HUES6 (cell line): ENCODE data around the gene CMBL.

Experiments
- H3K27ac ChIP-seq: 2 replicates; pipeline ENCODE4 v1.7.0; 2013; ENCODE audit warnings: low read depth, mild to moderate bottlenecking, low read length, inconsistent platforms
- H3K27me3 ChIP-seq: 2 replicates; pipeline ENCODE4 v1.6.1; 2013; ENCODE audit warnings: low read length; ENCODE audit not compliant: control insufficient read depth, insufficient read depth
- H3K36me3 ChIP-seq: 2 replicates; pipeline ENCODE4 v1.6.1; 2013; ENCODE audit warnings: low read length; ENCODE audit not compliant: control insufficient read depth, insufficient read depth
- H3K4me1 ChIP-seq: 2 replicates; pipeline ENCODE4 v1.6.1; 2013; ENCODE audit warnings: low read length; ENCODE audit not compliant: control insufficient read depth, insufficient read depth
- H3K4me3 ChIP-seq: 2 replicates; pipeline ENCODE4 v1.5.1; 2013; ENCODE audit warnings: low read depth, low read length
- H3K9ac ChIP-seq: one replicate; pipeline ENCODE4 v1.6.1; 2013; ENCODE audit warnings: mild to moderate bottlenecking, low read length
- H3K9me3 ChIP-seq: 2 replicates; pipeline ENCODE4 v1.6.1; 2013; ENCODE audit warnings: low read depth, low read length; ENCODE audit not compliant: control insufficient read depth, insufficient read depth

CMBL gene

DNA sequence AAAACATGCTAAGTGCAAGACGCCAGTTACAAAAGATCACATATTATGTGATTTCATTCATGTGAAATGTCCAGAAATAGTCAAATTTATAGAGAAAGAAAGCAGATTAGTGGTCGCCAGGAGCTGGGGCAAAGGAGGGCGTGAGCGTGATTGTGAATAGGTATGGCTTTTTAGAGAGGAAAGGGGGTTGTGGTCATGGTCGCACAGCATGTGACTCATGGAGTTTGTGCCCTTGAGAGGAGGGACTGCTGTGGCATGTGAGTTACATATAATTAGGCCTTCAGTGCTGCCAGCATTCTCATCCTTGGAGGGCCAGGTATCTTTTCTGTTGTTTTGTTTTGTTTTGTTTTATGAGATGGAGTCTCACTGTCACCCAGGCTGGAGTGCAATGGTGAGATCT, 24.6 kb upstream of the CMBL start:
- H3K27me3 ChIP-seq, result peaks cover 70% of the 10 kb centered on the region
- no peak overlapping the region for H3K27ac ChIP-seq
- no peaks in the 10 kb centered on the region for H3K4me1 ChIP-seq
- H3K9me3 ChIP-seq, result no peaks in the 10 kb centered on the region
- no peak overlapping the region for H3K9ac ChIP-seq
- no peak overlapping the region for H3K4me3 ChIP-seq
- H3K36me3 ChIP-seq, result no peaks in the 10 kb centered on the region

DNA sequence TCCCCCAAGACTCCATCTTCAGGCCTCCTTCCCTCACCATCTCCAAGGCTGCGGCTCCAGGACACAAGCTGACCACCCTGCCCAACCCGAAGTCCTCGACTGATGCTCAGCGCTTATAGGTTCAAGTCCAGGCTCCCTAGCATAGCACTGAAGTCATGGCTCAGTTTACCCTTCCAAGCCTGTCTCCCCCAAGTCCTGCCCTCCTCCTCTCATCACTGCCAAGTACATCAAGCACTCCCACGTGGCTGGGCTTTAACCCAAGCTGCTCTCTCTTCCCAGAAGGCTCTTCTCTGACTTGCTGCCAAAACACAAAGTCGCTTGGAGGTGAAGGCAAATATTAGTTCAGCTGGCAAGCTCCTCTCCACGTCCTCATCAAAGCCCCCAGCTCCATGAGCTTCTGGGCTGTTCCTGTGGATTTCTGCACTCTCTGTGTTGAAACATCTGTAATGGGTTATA, 23.7 kb upstream of the CMBL start:
- H3K27ac ChIP-seq, result no peak overlapping the region
- no peaks in the 10 kb centered on the region for H3K9me3 ChIP-seq
- no peaks in the 10 kb centered on the region for H3K4me1 ChIP-seq
- no peak overlapping the region for H3K9ac ChIP-seq
- no peaks in the 10 kb centered on the region for H3K36me3 ChIP-seq
- H3K27me3 ChIP-seq, result peaks cover 70% of the 10 kb centered on the region
- H3K4me3 ChIP-seq, result no peak overlapping the region

DNA sequence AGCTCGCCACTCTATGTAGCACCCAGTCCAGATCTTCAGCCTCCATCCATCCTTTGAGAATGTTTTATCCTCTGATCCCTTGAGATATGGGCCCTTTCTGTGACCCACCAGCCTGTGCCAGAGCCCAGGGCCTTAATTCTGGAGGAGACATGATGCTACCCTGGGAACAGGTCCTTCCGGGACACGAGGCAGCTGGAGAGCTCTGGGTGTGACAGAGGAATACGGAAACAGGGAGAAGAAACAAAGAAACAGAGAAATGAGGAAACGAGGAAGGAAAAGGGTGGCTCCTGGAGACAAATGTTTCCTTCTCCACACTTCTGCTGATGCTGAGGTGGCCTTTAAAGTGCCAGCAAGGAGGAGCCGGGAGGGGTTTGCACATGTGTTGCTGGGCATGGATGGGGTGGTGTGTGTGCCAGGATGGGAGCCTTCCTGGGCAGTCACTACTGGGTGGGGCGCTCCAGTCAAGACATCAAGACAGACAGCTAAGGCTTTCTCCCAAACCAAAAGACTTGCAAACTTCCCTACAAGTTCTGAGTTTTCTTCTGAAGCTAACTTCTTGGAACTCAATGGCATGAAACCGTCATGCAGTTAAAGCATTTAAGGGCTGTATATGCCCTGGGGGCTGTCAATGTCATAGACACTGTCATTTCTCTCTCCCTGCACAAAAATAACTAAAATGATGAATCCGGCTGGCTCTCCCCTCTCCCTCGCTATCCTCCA, 23.0 kb upstream of the CMBL start:
- Histone ChIP-seq H3K27ac (no peak overlapping the region), H3K36me3 (no peaks in the 10 kb centered on the region), H3K4me3 (no peak overlapping the region), H3K27me3 (peaks cover 65% of the 10 kb centered on the region), H3K4me1 (no peaks in the 10 kb centered on the region), H3K9me3 (no peaks in the 10 kb centered on the region), H3K9ac (no peak overlapping the region)

DNA sequence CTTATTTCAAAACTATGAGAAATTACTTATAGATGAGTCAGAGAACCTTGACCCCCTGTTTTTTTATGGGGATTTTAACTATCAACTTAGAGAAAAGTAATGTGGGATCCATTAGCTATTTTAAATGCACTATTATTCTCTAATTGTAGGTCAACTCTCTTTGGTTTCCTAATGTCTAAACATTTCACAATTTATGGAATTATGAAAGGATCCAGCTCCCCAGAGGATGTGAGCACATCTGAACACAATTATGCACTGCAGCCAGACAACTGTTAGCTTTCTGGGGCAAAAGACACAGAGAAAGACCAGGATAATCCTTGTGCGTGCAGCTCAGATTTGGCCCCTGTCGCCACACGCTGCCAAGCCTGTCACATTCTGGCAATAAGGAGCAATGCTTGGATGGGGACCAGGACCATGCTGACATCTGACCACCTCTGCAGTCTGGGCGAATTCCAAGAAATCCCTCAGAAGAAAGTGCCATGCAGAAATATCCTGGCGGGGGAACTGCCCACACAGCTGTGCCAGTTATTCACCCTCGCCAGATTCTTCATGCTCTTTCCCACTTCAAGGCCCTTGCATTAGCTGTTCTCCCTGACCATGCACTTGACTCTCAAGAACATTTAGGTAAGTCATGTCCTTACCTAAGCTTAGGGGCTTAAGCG, 22.2 kb upstream of the CMBL start:
- Histone ChIP-seq H3K4me1 (no peaks in the 10 kb centered on the region), H3K36me3 (no peaks in the 10 kb centered on the region), H3K9me3 (no peaks in the 10 kb centered on the region), H3K4me3 (no peak overlapping the region), H3K27me3 (peaks cover 58% of the 10 kb centered on the region), H3K27ac (no peak overlapping the region), H3K9ac (no peak overlapping the region)

DNA sequence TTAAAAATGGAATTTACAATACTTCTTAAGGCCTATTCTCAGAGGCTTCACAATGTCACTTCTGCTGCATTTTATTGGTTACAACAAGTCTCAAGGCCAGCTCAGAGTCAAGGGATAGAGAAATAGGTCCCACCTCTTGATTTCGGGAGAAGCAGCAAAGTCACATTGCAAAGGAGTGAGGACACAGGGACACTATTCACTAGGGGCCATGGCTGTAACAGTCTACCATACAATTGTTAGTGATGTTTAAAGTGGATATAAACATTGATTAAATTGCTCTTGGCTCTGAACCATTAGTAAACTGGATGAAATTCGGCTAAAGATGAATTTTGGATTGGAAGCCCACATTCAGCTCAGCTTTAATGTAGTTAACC, 21.7 kb upstream of the CMBL start:
- H3K9ac ChIP-seq, result no peak overlapping the region
- H3K27ac ChIP-seq, result no peak overlapping the region
- H3K4me1 ChIP-seq, result no peaks in the 10 kb centered on the region
- H3K36me3 ChIP-seq, result no peaks in the 10 kb centered on the region
- H3K27me3 ChIP-seq, result peaks cover 53% of the 10 kb centered on the region
- H3K9me3 ChIP-seq, result no peaks in the 10 kb centered on the region
- no peak overlapping the region for H3K4me3 ChIP-seq

DNA sequence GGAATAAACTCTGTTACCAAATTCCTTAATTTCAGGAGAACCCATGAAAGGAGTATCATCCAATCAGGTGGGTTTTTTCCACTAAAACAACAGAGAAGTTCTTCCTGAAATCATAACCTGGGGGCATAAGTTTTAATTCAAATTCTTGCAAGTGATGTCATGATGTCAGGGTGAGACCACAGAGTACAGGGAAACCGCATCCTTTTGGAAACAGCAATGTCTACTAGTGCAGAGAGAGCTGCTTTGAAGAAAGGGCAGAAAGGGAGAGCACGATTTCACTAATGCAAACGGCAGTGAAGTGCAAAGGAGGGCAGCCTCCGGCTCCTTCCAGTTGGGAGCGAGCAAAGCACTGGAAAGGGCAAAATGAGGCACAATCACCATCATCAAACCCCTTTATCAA, 20.6 kb upstream of the CMBL start:
- H3K4me3 ChIP-seq, result no peak overlapping the region
- H3K9me3 ChIP-seq, result no peaks in the 10 kb centered on the region
- H3K27ac ChIP-seq, result no peak overlapping the region
- H3K36me3 ChIP-seq, result no peaks in the 10 kb centered on the region
- H3K27me3 ChIP-seq, result peaks cover 42% of the 10 kb centered on the region
- no peak overlapping the region for H3K9ac ChIP-seq
- H3K4me1 ChIP-seq, result no peaks in the 10 kb centered on the region

DNA sequence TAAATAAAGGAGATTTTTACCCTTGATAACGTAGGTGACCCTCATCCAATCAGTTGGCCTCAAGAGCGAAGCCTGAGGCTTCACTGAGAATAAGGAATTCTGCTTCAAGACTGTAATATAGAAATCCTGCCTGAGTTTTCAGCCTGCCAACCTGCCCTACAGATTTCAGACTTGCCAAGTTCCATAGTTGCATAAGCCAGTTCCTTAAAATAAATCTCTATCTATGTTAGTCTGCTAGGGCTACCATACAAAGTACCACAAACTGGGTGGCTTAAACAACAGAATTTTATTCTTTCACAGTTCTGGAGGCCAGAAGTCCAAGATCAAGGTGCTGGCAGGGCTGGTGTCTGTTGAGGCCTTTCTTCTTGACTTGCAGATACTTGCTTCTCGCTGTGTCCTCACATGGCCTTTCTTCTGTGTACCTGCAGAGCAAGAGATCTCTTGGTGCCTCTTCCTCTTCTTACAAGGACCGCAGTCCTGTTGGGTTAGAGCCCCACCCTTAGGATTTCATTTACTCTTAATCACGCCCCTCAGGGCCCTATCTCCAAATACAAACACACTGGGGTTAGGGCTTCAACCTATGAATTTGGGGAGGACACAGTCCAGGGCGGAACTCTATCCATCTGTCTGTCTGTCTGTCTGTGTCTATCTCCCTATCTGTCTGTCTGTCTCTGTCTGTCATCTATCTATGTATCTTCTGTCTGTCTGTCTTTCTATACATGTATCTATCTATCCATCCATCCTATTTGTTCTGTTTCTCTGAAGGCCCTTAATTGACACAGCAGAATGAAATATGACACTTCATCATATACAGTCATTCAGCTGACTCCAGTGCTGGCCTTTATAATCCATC, 17.0 kb upstream of the CMBL start:
- Histone ChIP-seq H3K9me3 (no peaks in the 10 kb centered on the region), H3K27me3 (peaks cover 6% of the 10 kb centered on the region), H3K36me3 (no peaks in the 10 kb centered on the region), H3K4me3 (no peak overlapping the region), H3K9ac (no peak overlapping the region), H3K27ac (no peak overlapping the region), H3K4me1 (no peaks in the 10 kb centered on the region)

DNA sequence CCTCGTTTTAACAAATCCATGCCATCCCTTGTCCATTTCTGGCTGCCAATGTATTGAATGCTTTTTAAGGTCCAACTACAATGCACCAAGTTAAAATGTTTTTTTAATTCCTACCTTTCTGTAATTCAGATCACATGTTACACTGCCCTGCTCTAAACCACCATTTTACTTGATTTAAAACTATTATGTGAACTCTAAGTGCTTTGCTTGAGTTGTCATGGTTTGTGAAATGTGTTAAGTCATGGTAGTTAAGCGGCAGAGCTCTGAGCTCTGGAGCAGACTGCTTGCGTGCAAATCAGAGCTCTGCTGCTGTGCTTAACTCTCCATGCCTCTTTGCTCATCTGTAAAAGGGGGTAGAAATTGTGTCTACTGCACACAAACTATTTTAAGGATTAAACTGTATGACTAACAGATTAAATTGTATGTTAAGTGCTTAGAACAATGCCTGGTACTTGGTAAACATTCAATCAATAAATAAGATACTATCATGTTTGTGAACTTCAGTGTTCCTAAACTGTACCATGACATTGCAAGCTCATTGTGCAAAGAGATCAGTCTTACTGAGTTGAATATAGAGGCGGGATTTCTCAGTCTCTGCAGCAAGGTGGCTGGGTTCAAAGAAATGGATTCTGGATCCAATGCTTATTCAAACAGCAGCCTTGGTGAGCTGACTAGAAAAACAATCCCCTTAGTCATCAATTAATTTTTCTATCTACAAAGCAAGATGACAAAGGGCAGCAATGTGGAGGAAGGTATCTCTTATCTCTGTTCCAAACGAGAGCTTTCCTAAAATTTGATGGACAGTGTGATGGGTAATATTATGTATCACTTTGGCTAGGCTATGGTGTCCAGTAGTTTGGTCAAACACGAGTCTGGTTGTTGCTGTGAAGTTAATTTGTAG, 16.1 kb upstream of the CMBL start:
- Histone ChIP-seq H3K9ac (no peak overlapping the region), H3K27ac (no peak overlapping the region), H3K4me1 (no peaks in the 10 kb centered on the region), H3K36me3 (no peaks in the 10 kb centered on the region), H3K4me3 (no peak overlapping the region), H3K27me3 (no peaks in the 10 kb centered on the region), H3K9me3 (no peaks in the 10 kb centered on the region)

DNA sequence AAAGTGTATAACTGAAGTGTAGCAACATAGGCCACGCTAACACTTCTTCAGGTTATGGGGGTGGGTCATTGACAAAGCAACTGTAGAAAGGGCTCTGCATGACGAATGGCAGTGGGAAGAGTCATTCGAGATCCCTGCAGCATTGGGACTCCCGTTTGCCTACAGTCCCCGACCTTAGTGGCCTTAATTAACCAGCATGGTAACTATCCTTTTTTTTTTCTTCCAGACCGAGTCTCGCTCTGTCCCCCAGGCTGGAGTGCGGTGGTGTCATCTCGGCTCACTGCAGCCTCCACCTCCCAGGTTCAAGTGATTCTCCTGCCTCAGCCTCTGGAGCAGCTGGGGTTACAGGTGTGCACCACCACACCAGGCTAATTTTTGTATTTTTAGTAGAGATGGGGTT, 14.2 kb upstream of the CMBL start:
- Histone ChIP-seq H3K27ac (no peak overlapping the region), H3K4me3 (no peak overlapping the region), H3K9ac (no peak overlapping the region), H3K9me3 (no peaks in the 10 kb centered on the region), H3K4me1 (no peaks in the 10 kb centered on the region), H3K36me3 (no peaks in the 10 kb centered on the region), H3K27me3 (no peaks in the 10 kb centered on the region)

DNA sequence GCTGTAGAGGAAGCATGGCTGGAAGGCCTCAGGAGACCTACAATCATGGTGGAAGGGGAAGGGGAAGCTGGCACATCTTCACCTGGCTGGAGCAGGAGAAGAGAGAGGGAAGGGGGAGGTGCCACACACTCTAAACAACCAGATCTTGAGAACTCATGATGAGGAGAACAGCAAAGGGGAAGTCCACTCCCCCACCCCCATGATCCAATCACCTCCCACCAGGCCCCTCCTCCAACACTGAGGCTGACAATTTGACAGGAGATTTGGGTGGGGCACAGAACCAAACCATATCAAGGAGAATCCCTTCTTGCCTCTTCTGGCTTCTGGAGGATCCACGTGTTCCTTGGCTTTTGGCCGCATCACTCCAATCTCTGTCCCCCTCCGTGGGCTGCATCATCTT, 13.1 kb upstream of the CMBL start:
- no peaks in the 10 kb centered on the region for H3K36me3 ChIP-seq
- H3K4me3 ChIP-seq, result no peak overlapping the region
- H3K9ac ChIP-seq, result no peak overlapping the region
- no peaks in the 10 kb centered on the region for H3K9me3 ChIP-seq
- no peaks in the 10 kb centered on the region for H3K27me3 ChIP-seq
- no peak overlapping the region for H3K27ac ChIP-seq
- no peaks in the 10 kb centered on the region for H3K4me1 ChIP-seq
